HepG2 (cell line): Measurements from ENCODE around the gene DNAJC13. TPM values are rescaled to one million over a fixed set of nuclear protein-coding genes. Genes with fewer than 3 reads are reported as not detected.

Source experiments
- ARHGAP35 ChIP-seq: sonication (generic); formaldehyde crosslinking; IDR thresholded peaks from 2 replicates; pipeline ENCODE4 v1.9.0; 2022; ENCODE audit warnings: mild to moderate bottlenecking, inconsistent platforms, moderate library complexity, missing genetic modification reagents, borderline replicate concordance
- ASH2L ChIP-seq: fragments of 300-600, 200-600 bp; sonication (generic); IDR thresholded peaks from 2 replicates; pipeline ENCODE4 v1.7.0; 2017; ENCODE audit warnings: low read depth, mild to moderate bottlenecking, moderate library complexity, mixed read lengths, low read length; ENCODE audit not compliant: insufficient read length
- FOXJ3 ChIP-seq: sonication (generic); formaldehyde crosslinking; IDR thresholded peaks from 2 replicates; pipeline ENCODE4 v1.4.0; 2020; ENCODE audit warnings: missing genetic modification reagents, mild to moderate bottlenecking, borderline replicate concordance
- GABPB1 ChIP-seq: IDR thresholded peaks from 2 replicates; pipeline ENCODE4 v1.6.1; 2016; ENCODE audit warnings: mild to moderate bottlenecking, missing genetic modification reagents, moderate library complexity, missing compliant biosample characterization
- GATA4 ChIP-seq: sonication (generic); IDR thresholded peaks from 2 replicates; pipeline ENCODE4 v1.6.1; 2016; ENCODE audit warnings: antibody characterized with exemption, low read depth, borderline replicate concordance
- GFI1 ChIP-seq: sonication (generic); formaldehyde crosslinking; IDR thresholded peaks from 2 replicates; pipeline ENCODE4 v1.5.0; 2020; ENCODE audit warnings: missing genetic modification reagents, mild to moderate bottlenecking, borderline replicate concordance
- GLI4 ChIP-seq: sonication (generic); formaldehyde crosslinking; IDR thresholded peaks from 2 replicates; pipeline ENCODE4 v1.5.1; 2020; ENCODE audit warnings: missing genetic modification reagents, mild to moderate bottlenecking, moderate library complexity, borderline replicate concordance
- HES4 ChIP-seq: sonication (generic); formaldehyde crosslinking; IDR thresholded peaks from 2 replicates; pipeline ENCODE4 v1.9.0; 2021; ENCODE audit warnings: mild to moderate bottlenecking, missing genetic modification reagents, borderline replicate concordance
- HOXA3 ChIP-seq: sonication (generic); formaldehyde crosslinking; IDR thresholded peaks from 2 replicates; pipeline ENCODE4 v1.5.0; 2020; ENCODE audit warnings: missing genetic modification reagents
- KLF15 ChIP-seq: sonication (generic); formaldehyde crosslinking; IDR thresholded peaks from 2 replicates; pipeline ENCODE4 v1.8.1; 2023; ENCODE audit warnings: borderline replicate concordance, mild to moderate bottlenecking, inconsistent platforms, missing genetic modification reagents, mixed read lengths
- RFX5 ChIP-seq: IDR thresholded peaks from 2 replicates; pipeline ENCODE4 v1.6.1; 2011; ENCODE audit warnings: low read depth, low read length, improper control_type of control experiment
- SMARCE1 ChIP-seq: fragments of 450-650 bp; IDR thresholded peaks from 2 replicates; pipeline ENCODE4 v1.6.1; 2017; ENCODE audit warnings: borderline replicate concordance
- ZKSCAN8 ChIP-seq: IDR thresholded peaks from 2 replicates; pipeline ENCODE4 v1.6.1; 2016; ENCODE audit warnings: borderline replicate concordance, missing genetic modification reagents, missing compliant biosample characterization
- ZMYM3 ChIP-seq: sonication (generic); formaldehyde crosslinking; IDR thresholded peaks from 2 replicates; pipeline ENCODE4 v1.5.1; 2020; ENCODE audit warnings: mild to moderate bottlenecking, missing genetic modification reagents
- ZNF282 ChIP-seq: fragments of 450-650 bp; IDR thresholded peaks from 2 replicates; pipeline ENCODE4 v1.6.1; 2018; ENCODE audit not compliant: partially characterized antibody
- ZNF292 ChIP-seq: sonication (generic); formaldehyde crosslinking; IDR thresholded peaks from 2 replicates; pipeline ENCODE4 v1.8.1; 2022; ENCODE audit warnings: mild to moderate bottlenecking, low read depth, missing genetic modification reagents, borderline replicate concordance
- ZNF451 ChIP-seq: sonication (generic); formaldehyde crosslinking; IDR thresholded peaks from 2 replicates; pipeline ENCODE4 v1.5.0; 2020; ENCODE audit warnings: mild to moderate bottlenecking, missing genetic modification reagents
- ZSCAN9 ChIP-seq: IDR thresholded peaks from 2 replicates; pipeline ENCODE4 v1.6.1; 2016; ENCODE audit warnings: borderline replicate concordance
- polyA plus RNA-seq, 8 experiments: library from polyadenylated mRNA; depleted of rRNA in 3 of 8; stranded (reverse) in 7 of 8; unstranded in 1 of 8; fragments of >200 nt; fragmentation: Illumina TruSeq in 4 of 8; extraction: Trizol in 4 of 8; gene quantifications; 2 replicates each; pipeline versions ENCODE4 v1.2.1 to v1.2.3, GENCODE V29; 2011 to 2016; ENCODE audit warnings: low read depth in 4 of 8, missing spikeins in 1 of 8, mixed read lengths in 1 of 8; ENCODE audit not compliant: insufficient read depth in 1 of 8
- total RNA-seq, 5 experiments: library from RNA; depleted of rRNA; stranded (reverse); fragments of >200 nt; fragmentation: Illumina TruSeq; extraction: Trizol; gene quantifications; 2 replicates each; pipeline ENCODE4 v1.2.3, GENCODE V29; 2016; ENCODE audit warnings: low read depth in 1 of 5
- TF ChIP-seq, protein P1 (sequence below): sonication (generic); formaldehyde crosslinking; IDR thresholded peaks from 2 replicates; pipeline ENCODE4 v1.5.0; 2020; ENCODE audit warnings: missing genetic modification reagents
- TF ChIP-seq, protein P2 (sequence below): sonication (generic); formaldehyde crosslinking; IDR thresholded peaks from 2 replicates; pipeline ENCODE4 v1.9.0; 2021; ENCODE audit warnings: mild to moderate bottlenecking, missing genetic modification reagents
- TF ChIP-seq, protein P3 (sequence below): IDR thresholded peaks from 2 replicates; pipeline ENCODE4 v1.6.1; 2018; ENCODE audit warnings: missing genetic modification reagents

Gene DNAJC13
- total and polyA plus RNA-seq, 2 of the 13 experiments (the other 11 are each of a cell fraction or from before 2014, with no cell fraction given), result 9.1 to 26.2 TPM

DNA sequence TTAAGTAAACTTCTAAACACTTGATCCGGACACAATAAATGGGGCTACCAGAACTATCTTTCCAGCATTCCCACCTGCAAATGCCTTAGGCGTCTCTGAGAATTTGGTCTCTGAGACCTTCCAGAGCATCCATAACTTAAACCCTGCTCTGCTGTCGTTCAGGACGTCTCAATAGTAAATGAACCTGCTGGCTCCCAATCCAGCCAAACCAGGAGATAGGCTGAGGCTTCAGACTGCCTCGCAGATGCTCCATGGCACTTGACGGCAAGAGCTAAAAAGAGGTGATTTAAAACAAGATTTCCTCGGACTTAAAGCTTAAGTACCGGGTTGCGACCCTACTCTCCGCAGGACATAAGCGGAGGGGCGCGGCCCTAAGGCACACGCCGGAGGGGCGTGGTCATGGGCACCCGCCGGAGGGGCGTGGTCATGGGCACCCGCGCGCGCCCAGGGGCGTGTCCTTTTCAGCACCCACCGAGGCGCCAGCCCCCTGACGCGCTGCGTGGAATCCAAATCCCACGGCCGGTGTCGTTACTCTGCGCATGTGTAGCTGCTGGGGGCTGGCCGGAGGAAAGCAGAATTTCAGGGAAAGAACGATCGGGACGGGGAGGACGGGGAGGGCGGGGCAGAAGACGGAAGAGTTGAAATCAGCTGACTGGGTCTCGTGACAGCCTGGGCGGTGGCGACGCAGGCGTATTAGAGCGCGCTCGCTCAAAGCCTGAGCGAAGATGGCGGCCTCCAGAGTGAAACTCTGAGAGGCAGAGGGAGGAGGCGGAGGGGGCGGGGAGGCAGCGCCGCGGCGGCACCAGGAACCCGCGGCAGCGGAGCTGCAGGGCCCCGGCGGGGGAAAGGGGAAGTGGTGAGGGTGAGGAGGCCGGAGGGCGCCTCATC lies at the start of gene DNAJC13 (continued):
- TF ChIP-seq HES4 (CRISPR knock-in tag) (no peak), HOXA3 (CRISPR knock-in tag) (peak; percentile 31; the same call in 1 of the 2 replicates), ZSCAN9 (CRISPR knock-in tag) (no peak), ZNF451 (no peak), ARHGAP35 (CRISPR knock-in tag) (no peak), ZNF292 (no peak), GLI4 (CRISPR knock-in tag) (no peak), GFI1 (CRISPR knock-in tag) (peak; percentile 22; the same call in 1 of the 2 replicates), ASH2L (peak; percentile 65), SMARCE1 (no peak), ZNF282 (no peak), ZKSCAN8 (CRISPR knock-in tag) (0 out of 2 replicates have a peak, but pooled peaks have one; percentile 8), ZMYM3 (CRISPR knock-in tag) (no peak), FOXJ3 (CRISPR knock-in tag) (no peak), KLF15 (no peak), GATA4 (no peak), RFX5 (no peak), GABPB1 (CRISPR knock-in tag) (peak; percentile 88)
- TF ChIP-seq, protein P1, sequence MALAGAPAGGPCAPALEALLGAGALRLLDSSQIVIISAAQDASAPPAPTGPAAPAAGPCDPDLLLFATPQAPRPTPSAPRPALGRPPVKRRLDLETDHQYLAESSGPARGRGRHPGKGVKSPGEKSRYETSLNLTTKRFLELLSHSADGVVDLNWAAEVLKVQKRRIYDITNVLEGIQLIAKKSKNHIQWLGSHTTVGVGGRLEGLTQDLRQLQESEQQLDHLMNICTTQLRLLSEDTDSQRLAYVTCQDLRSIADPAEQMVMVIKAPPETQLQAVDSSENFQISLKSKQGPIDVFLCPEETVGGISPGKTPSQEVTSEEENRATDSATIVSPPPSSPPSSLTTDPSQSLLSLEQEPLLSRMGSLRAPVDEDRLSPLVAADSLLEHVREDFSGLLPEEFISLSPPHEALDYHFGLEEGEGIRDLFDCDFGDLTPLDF (CRISPR knock-in tag), result peak; percentile 31; the same call in 1 of the 2 replicates
- TF ChIP-seq, protein P2, sequence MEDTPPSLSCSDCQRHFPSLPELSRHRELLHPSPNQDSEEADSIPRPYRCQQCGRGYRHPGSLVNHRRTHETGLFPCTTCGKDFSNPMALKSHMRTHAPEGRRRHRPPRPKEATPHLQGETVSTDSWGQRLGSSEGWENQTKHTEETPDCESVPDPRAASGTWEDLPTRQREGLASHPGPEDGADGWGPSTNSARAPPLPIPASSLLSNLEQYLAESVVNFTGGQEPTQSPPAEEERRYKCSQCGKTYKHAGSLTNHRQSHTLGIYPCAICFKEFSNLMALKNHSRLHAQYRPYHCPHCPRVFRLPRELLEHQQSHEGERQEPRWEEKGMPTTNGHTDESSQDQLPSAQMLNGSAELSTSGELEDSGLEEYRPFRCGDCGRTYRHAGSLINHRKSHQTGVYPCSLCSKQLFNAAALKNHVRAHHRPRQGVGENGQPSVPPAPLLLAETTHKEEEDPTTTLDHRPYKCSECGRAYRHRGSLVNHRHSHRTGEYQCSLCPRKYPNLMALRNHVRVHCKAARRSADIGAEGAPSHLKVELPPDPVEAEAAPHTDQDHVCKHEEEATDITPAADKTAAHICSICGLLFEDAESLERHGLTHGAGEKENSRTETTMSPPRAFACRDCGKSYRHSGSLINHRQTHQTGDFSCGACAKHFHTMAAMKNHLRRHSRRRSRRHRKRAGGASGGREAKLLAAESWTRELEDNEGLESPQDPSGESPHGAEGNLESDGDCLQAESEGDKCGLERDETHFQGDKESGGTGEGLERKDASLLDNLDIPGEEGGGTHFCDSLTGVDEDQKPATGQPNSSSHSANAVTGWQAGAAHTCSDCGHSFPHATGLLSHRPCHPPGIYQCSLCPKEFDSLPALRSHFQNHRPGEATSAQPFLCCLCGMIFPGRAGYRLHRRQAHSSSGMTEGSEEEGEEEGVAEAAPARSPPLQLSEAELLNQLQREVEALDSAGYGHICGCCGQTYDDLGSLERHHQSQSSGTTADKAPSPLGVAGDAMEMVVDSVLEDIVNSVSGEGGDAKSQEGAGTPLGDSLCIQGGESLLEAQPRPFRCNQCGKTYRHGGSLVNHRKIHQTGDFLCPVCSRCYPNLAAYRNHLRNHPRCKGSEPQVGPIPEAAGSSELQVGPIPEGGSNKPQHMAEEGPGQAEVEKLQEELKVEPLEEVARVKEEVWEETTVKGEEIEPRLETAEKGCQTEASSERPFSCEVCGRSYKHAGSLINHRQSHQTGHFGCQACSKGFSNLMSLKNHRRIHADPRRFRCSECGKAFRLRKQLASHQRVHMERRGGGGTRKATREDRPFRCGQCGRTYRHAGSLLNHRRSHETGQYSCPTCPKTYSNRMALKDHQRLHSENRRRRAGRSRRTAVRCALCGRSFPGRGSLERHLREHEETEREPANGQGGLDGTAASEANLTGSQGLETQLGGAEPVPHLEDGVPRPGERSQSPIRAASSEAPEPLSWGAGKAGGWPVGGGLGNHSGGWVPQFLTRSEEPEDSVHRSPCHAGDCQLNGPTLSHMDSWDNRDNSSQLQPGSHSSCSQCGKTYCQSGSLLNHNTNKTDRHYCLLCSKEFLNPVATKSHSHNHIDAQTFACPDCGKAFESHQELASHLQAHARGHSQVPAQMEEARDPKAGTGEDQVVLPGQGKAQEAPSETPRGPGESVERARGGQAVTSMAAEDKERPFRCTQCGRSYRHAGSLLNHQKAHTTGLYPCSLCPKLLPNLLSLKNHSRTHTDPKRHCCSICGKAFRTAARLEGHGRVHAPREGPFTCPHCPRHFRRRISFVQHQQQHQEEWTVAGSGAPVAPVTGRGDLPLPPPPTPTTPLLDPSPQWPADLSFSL, result no peak
- TF ChIP-seq, protein P3, sequence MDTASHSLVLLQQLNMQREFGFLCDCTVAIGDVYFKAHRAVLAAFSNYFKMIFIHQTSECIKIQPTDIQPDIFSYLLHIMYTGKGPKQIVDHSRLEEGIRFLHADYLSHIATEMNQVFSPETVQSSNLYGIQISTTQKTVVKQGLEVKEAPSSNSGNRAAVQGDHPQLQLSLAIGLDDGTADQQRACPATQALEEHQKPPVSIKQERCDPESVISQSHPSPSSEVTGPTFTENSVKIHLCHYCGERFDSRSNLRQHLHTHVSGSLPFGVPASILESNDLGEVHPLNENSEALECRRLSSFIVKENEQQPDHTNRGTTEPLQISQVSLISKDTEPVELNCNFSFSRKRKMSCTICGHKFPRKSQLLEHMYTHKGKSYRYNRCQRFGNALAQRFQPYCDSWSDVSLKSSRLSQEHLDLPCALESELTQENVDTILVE, result no peak
